GM11168 (cell line): ENCODE results near the gene KCNQ1.

Source experiments
- in situ Hi-C: fragments of 300-500 bp; cut with MboI; formaldehyde crosslinking; loops from one replicate; pipeline ENCODE4 v1.12.0; 2022; ENCODE audit warnings: low sequenced_read_pairs; ENCODE audit not compliant: unreplicated experiment

KCNQ1 gene

GRCh38 chr11:2422461-2423156 lies 22.2 kb upstream of the KCNQ1 start:
- in situ Hi-C loops: loop anchor here (5.0 to 10.0 kb wide), 2 partner anchors 125 to 472 kb away; no protein-coding TSS in a partner anchor

GRCh38 chr11:2423157-2424025 lies 21.4 kb upstream of the KCNQ1 start:
- in situ Hi-C loops: loop anchor here (5.0 to 10.0 kb wide), 2 partner anchors 126 to 471 kb away; no protein-coding TSS in a partner anchor

GRCh38 chr11:2424811-2425495 lies 19.9 kb upstream of the KCNQ1 start:
- in situ Hi-C loops: loop anchor here (5.0 to 10.0 kb wide), 3 partner anchors 102 to 470 kb away; no protein-coding TSS in a partner anchor

GRCh38 chr11:2425506-2425905 lies 19.3 kb upstream of the KCNQ1 start:
- in situ Hi-C loops: loop anchor here (5.0 to 10.0 kb wide), 2 partner anchors 102 to 469 kb away; no protein-coding TSS in a partner anchor

- in situ Hi-C loops: loop anchor here (5.0 to 10.0 kb wide), 2 partner anchors 101 to 469 kb away; no protein-coding TSS in a partner anchor
Observed at GRCh38 chr11:2426221-2426620, 18.6 kb upstream of the KCNQ1 start.

- in situ Hi-C loops: loop anchor here (5.0 to 10.0 kb wide), 2 partner anchors 100 to 468 kb away; no protein-coding TSS in a partner anchor
Observed at GRCh38 chr11:2426826-2427521, 17.8 kb upstream of the KCNQ1 start.

GRCh38 chr11:2427721-2428321 lies 17.0 kb upstream of the KCNQ1 start:
- in situ Hi-C loops: loop anchor here (5.0 to 10.0 kb wide), 2 partner anchors 99 to 467 kb away; no protein-coding TSS in a partner anchor

- in situ Hi-C loops: loop anchor here (5.0 to 10.0 kb wide), 2 partner anchors 99 to 466 kb away; no protein-coding TSS in a partner anchor
Observed at GRCh38 chr11:2428322-2428795, 16.4 kb upstream of the KCNQ1 start.

- in situ Hi-C loops: no loop called here
Observed at GRCh38 chr11:2431395-2431794, 13.4 kb upstream of the KCNQ1 start.

GRCh38 chr11:2432171-2432621 lies 12.6 kb upstream of the KCNQ1 start:
- in situ Hi-C loops: no loop called here

GRCh38 chr11:2432628-2433071 lies 12.2 kb upstream of the KCNQ1 start:
- in situ Hi-C loops: no loop called here

GRCh38 chr11:2433106-2433925 lies 11.5 kb upstream of the KCNQ1 start:
- in situ Hi-C loops: no loop called here

GRCh38 chr11:2434008-2434407 lies 10.8 kb upstream of the KCNQ1 start:
- in situ Hi-C loops: no loop called here

GRCh38 chr11:2434506-2435255 lies 10.1 kb upstream of the KCNQ1 start:
- in situ Hi-C loops: loop anchor here (5.0 kb wide), 1 partner anchor 443 kb away; no protein-coding TSS in a partner anchor

- in situ Hi-C loops: loop anchor here (5.0 kb wide), 1 partner anchor 442 kb away; no protein-coding TSS in a partner anchor
Observed at GRCh38 chr11:2435288-2436012, 9.4 kb upstream of the KCNQ1 start.

GRCh38 chr11:2436013-2436520 lies 8.7 kb upstream of the KCNQ1 start:
- in situ Hi-C loops: loop anchor here (5.0 kb wide), 1 partner anchor 441 kb away; no protein-coding TSS in a partner anchor
